NT2/D1 (cell line): ENCODE data around the gene RNF133.
"Not testable (repeated sequence)": the region's sequence is repeated elsewhere in the genome, so short reads cannot be mapped to it uniquely, and the experiment has no call there.

Source experiments
- DNase-seq: peaks from one replicate; pipeline ENCODE4 v3.0.0-alpha.2; 2011; ENCODE audit warnings: low read depth, low spot score
- H3K27me3 ChIP-seq: 2 replicates; pipeline ENCODE4 v1.6.0; 2011; ENCODE audit warnings: mild to moderate bottlenecking; ENCODE audit not compliant: insufficient read length, insufficient read depth
- H3K36me3 ChIP-seq: 2 replicates; pipeline ENCODE4 v1.6.1; 2011; ENCODE audit warnings: mild to moderate bottlenecking, low read length, mixed read lengths; ENCODE audit not compliant: insufficient read depth, insufficient read length
- H3K4me1 ChIP-seq: 2 replicates; pipeline ENCODE4 v1.5.1; 2011; ENCODE audit not compliant: insufficient read depth, insufficient read length
- H3K4me3 ChIP-seq: 2 replicates; pipeline ENCODE4 v1.5.1; 2011; ENCODE audit warnings: low read depth; ENCODE audit not compliant: insufficient read length
- H3K9ac ChIP-seq: 2 replicates; pipeline ENCODE4 v1.6.0; 2011; ENCODE audit warnings: low read depth; ENCODE audit not compliant: insufficient read length
- H3K9me3 ChIP-seq: 2 replicates; pipeline ENCODE4 v1.5.1; 2011; ENCODE audit warnings: mild to moderate bottlenecking, low read length; ENCODE audit not compliant: insufficient read depth
- SUZ12 ChIP-seq: IDR thresholded peaks from 2 replicates; pipeline ENCODE4 v1.6.1; 2011; ENCODE audit not compliant: insufficient read length, insufficient read depth; ENCODE audit errors: extremely low read depth
- YY1 ChIP-seq: IDR thresholded peaks from 2 replicates; pipeline ENCODE4 v1.6.1; 2011; ENCODE audit not compliant: insufficient read length, insufficient read depth
- ZNF274 ChIP-seq: IDR thresholded peaks from 2 replicates; pipeline ENCODE4 v1.6.1; 2011; ENCODE audit warnings: mild to moderate bottlenecking, low read depth, low read length

The RNF133 gene

GRCh38 chr7:122689346-122690109 is 9.4 kb downstream of the RNF133 start:
- no peak for TF ChIP-seq SUZ12
- TF ChIP-seq ZNF274, result no peak
- TF ChIP-seq YY1, result no peak
- H3K9ac ChIP-seq, result no peak overlapping the region
- H3K36me3 ChIP-seq, result no peaks in the 10 kb centered on the region
- no peak overlapping the region for H3K4me3 ChIP-seq
- no peaks in the 10 kb centered on the region for H3K27me3 ChIP-seq
- DNase-seq, result no peak
- no peaks in the 10 kb centered on the region for H3K9me3 ChIP-seq
- no peaks in the 10 kb centered on the region for H3K4me1 ChIP-seq

GRCh38 chr7:122688400-122688998 is 10.4 kb downstream of the RNF133 start:
- Histone ChIP-seq H3K27me3 (no peaks in the 10 kb centered on the region), H3K9me3 (no peaks in the 10 kb centered on the region), H3K4me3 (no peak overlapping the region), H3K4me1 (no peaks in the 10 kb centered on the region), H3K9ac (no peak overlapping the region), H3K36me3 (no peaks in the 10 kb centered on the region)
- no peak for DNase-seq
- TF ChIP-seq YY1, result no peak
- no peak for TF ChIP-seq SUZ12
- no peak for TF ChIP-seq ZNF274

GRCh38 chr7:122686360-122686878 is 12.5 kb downstream of the RNF133 start:
- peak; percentile 22 for DNase-seq

GRCh38 chr7:122684504-122684903 is 14.4 kb downstream of the RNF133 start:
- no peaks in the 10 kb centered on the region for H3K36me3 ChIP-seq
- no peaks in the 10 kb centered on the region for H3K9me3 ChIP-seq
- no peak for DNase-seq
- H3K9ac ChIP-seq, result no peak overlapping the region
- H3K4me3 ChIP-seq, result no peak overlapping the region
- H3K4me1 ChIP-seq, result no peaks in the 10 kb centered on the region
- no peaks in the 10 kb centered on the region for H3K27me3 ChIP-seq
- no peak for TF ChIP-seq SUZ12
- TF ChIP-seq ZNF274, result no peak
- no peak for TF ChIP-seq YY1

More at GRCh38 chr7:122686360-122686878, 12.5 kb downstream of the RNF133 start:
- TF ChIP-seq SUZ12 (no peak), YY1 (no peak), ZNF274 (no peak)
- no peak overlapping the region for H3K4me3 ChIP-seq
- no peaks in the 10 kb centered on the region for H3K27me3 ChIP-seq
- no peak overlapping the region for H3K9ac ChIP-seq
- no peaks in the 10 kb centered on the region for H3K9me3 ChIP-seq
- no peaks in the 10 kb centered on the region for H3K4me1 ChIP-seq
- H3K36me3 ChIP-seq, result no peaks in the 10 kb centered on the region

DNA sequence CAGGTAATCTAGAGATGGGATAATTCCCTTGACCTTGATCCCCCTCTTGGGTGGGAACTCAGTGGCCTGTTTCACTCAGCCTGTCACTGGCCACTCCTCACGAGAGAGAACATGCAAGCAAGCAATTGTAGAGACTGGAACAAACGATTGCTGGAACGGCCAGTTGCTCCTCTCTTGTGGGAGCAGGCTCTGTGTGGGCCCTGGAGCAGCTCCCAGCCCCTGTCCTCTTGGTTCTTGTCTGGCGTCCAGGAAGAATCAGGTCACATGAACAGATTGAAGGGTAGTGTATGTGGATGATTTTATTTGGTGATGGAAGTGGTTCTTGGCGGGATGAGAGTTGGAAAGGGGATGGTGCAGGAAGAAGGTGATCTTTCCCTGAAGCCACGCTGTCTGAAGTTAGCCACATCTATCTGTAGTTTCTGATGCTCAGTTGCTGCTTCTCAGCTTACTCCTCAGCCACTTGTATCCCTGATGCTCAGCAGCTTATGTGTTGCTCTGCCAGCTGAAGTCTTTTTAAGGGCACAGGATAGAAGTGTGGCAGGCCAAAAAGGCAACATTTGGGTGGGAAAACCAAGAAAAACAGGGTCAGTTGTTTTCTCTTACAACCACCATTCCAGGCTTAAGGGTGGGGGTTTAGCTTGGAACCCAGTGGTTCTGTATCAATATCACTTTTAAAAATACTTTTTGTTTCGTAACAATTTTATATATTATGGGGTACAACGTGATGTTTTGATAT is 15.9 kb downstream of the RNF133 start:
- DNase-seq, result no peak
- Histone ChIP-seq H3K4me1 (no peaks in the 10 kb centered on the region), H3K27me3 (no peaks in the 10 kb centered on the region), H3K9ac (no peak overlapping the region), H3K36me3 (no peaks in the 10 kb centered on the region), H3K4me3 (no peak overlapping the region), H3K9me3 (no peaks in the 10 kb centered on the region)
- no peak for TF ChIP-seq ZNF274
- no peak for TF ChIP-seq YY1
- no peak for TF ChIP-seq SUZ12

DNA sequence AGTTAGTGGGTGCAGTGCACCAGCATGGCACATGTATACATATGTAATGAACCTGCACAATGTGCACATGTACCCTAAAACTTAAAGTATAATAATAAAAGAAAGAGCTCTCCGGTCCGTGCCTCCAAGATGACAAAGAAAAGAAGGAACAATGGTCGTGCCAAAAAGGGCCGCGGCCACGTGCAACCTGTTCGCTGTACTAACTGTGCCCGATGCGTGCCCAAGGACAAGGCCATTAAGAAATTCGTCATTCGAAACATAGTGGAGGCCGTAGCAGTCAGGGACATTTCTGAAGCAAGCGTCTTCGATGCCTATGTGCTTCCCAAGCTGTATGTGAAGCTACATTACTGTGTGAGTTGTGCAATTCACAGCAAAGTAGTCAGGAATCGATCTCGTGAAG is 17.7 kb downstream of the RNF133 start:
- H3K9me3 ChIP-seq, H3K27me3 ChIP-seq, H3K9ac ChIP-seq, DNase-seq, H3K36me3 ChIP-seq, H3K4me3 ChIP-seq, H3K4me1 ChIP-seq: not testable (repeated sequence)

GRCh38 chr7:122679813-122680212 is 19.1 kb downstream of the RNF133 start:
- no peaks in the 10 kb centered on the region for H3K36me3 ChIP-seq
- no peaks in the 10 kb centered on the region for H3K4me1 ChIP-seq
- no peak overlapping the region for H3K4me3 ChIP-seq
- H3K9ac ChIP-seq, result no peak overlapping the region
- TF ChIP-seq ZNF274 (no peak), YY1 (no peak), SUZ12 (no peak)
- no peaks in the 10 kb centered on the region for H3K9me3 ChIP-seq
- no peak for DNase-seq
- H3K27me3 ChIP-seq, result no peaks in the 10 kb centered on the region

GRCh38 chr7:122679269-122679709 is 19.6 kb downstream of the RNF133 start:
- not testable (repeated sequence) for H3K27me3 ChIP-seq, H3K36me3 ChIP-seq, H3K4me1 ChIP-seq, H3K9ac ChIP-seq, H3K4me3 ChIP-seq, H3K9me3 ChIP-seq
- DNase-seq, result peak; percentile 76
